OCI-M1 (cell line): ENCODE data around the gene NHERF2.

Experiments
- DNase-seq: peaks from one replicate; lab custom pipeline; 2025; lab: John Stamatoyannopoulos, UW

NHERF2 gene

GRCh38 chr16:2082983-2083364, 56.3 kb downstream of the NHERF2 start:
- no peak for DNase-seq

DNA sequence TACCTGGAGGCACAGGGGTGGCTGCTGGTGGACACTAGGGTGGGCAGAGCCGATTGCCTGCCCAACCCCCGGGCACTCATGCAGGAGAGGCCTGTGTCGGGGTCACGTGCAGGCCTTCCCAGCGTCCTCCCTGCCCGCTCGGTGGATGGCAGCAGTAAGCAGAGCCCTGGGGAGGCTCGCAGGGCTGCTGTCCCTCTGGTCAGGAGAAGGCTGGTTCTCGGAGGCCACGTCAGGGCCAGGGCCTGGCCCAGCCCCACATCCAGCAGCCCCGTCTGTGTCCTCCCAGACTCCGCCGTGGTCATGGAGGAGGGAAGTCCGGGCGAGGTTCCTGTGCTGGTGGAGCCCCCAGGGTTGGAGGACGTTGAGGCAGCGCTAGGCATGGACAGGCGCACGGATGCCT, 56.7 kb downstream of the NHERF2 start:
- DNase-seq, result no peak

DNA sequence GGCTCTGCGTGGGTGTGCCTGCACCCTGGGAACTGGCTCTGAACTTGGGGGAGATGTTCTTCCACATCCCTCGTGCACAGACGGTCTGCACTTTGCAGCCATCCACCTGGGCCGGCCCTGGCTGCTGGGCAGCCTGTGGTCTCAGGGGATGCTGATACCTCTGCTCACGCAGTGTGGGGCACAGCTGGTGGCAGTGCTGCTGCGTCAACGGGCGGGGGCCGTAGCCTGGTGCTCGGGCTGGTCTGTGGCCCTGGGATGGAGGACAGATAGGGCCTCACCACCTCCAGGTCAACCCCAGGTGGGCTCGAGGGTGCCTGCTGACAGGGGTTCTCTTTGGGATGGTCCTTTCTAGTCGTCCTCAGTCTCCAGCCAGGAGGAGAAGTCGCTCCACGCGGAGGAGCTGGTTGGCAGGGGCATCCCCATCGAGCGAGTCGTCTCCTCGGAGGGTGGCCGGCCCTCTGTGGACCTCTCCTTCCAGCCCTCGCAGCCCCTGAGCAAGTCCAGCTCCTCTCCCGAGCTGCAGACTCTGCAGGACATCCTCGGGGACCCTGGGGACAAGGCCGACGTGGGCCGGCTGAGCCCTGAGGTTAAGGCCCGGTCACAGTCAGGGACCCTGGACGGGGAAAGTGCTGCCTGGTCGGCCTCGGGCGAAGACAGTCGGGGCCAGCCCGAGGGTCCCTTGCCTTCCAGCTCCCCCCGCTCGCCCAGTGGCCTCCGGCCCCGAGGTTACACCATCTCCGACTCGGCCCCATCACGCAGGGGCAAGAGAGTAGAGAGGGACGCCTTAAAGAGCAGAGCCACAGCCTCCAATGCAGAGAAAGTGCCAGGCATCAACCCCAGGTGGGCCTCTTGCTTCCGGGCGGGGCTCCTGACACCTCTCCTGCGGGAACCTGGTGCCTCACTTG, 57.4 kb downstream of the NHERF2 start:
- DNase-seq, result no peak

GRCh38 chr16:2084895-2085625, 58.4 kb downstream of the NHERF2 start:
- DNase-seq, result no peak

GRCh38 chr16:2085669-2086068, 59.0 kb downstream of the NHERF2 start:
- DNase-seq, result no peak

DNA sequence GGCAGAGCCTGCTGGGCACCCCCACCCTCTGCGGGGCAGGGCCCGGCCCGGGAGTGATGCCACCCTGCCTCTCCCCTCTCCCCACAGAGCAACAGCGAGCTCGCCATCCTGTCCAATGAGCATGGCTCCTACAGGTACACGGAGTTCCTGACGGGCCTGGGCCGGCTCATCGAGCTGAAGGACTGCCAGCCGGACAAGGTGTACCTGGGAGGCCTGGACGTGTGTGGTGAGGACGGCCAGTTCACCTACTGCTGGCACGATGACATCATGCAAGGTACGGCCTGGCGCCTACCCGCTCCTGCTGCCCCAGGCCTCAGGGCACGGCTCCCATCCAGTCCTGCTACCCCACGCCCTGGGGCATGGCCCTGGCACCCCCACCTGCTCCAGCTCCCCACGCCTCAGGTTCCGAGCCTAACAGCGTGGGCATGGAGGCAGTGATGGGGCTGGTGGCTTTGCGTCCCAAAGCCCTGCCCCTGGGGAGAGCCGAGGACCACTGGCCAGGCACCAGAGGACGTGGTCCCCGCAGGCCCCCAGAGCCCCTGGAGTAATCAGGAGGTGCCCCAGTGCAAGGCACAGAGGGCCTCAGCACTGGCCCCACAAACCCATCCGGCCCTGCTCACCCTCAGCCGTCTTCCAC, 59.5 kb downstream of the NHERF2 start:
- no peak for DNase-seq

GRCh38 chr16:2086812-2087747, 60.4 kb downstream of the NHERF2 start:
- no peak for DNase-seq

DNA sequence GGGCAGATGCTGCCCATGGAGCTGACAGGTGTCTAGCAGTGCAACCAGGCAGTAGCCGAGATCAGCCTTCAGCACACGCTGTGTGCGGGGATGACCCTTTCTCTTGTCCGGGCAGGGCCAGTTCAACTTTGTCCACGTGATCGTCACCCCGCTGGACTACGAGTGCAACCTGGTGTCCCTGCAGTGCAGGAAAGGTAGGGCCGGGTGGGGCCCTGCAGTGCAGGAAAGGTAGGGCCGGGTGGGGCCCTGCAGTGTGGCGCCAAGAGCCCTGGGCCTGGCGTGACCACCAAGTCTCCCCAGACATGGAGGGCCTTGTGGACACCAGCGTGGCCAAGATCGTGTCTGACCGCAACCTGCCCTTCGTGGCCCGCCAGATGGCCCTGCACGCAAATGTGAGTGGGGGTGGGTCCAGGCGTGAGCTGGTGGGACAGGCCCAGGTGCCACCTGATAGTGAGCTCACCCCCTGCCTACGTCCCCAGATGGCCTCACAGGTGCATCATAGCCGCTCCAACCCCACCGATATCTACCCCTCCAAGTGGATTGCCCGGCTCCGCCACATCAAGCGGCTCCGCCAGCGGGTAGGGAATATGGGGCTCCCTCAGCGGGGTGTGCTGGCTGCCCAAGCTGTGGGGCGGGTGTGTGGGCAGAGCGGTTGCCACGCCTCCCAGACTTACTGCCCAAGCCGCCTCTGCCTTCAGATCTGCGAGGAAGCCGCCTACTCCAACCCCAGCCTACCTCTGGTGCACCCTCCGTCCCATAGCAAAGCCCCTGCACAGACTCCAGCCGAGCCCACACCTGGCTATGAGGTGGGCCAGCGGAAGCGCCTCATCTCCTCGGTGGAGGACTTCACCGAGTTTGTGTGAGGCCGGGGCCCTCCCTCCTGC, 61.3 kb downstream of the NHERF2 start:
- no peak for DNase-seq
